K562 (cell line): ENCODE results near the gene CTDSP1. TPM values are rescaled to one million over a fixed set of nuclear protein-coding genes. Genes with fewer than 3 reads are reported as not detected.

Source experiments
- ARHGAP35 ChIP-seq: fragments of 450-650 bp; IDR thresholded peaks from 2 replicates; pipeline ENCODE4 v1.6.1; 2018; ENCODE audit not compliant: partially characterized antibody
- ARNT ChIP-seq, 2 experiments: fragments of 450-650 bp; IDR thresholded peaks; 2 replicates each; pipeline ENCODE4 v1.6.1; 2016; ENCODE audit warnings: mild to moderate bottlenecking in 1 of 2
- BRD9 ChIP-seq: fragments of 450-650 bp; IDR thresholded peaks from 2 replicates; pipeline ENCODE4 v1.6.1; 2018; ENCODE audit warnings: low read depth; ENCODE audit not compliant: partially characterized antibody
- CBX8 ChIP-seq: fragments of 200-600 bp; sonication (generic); IDR thresholded peaks from 2 replicates; pipeline ENCODE4 v1.6.1; 2012; ENCODE audit warnings: borderline replicate concordance, mixed run types, low read depth, mild to moderate bottlenecking, moderate library complexity, mixed read lengths, low read length, control low read depth, inconsistent platforms; ENCODE audit not compliant: poor library complexity, severe bottlenecking; ENCODE audit errors: extremely low read depth
- CC2D1A ChIP-seq: fragments of 450-650 bp; IDR thresholded peaks from 2 replicates; pipeline ENCODE4 v1.6.1; 2017; ENCODE audit warnings: mild to moderate bottlenecking
- DMBX1 ChIP-seq: fragments of 250-450 bp; sonication (Bioruptor Pico); IDR thresholded peaks from 2 replicates; pipeline ENCODE4 v1.8.0; 2022; ENCODE audit warnings: inconsistent platforms, mild to moderate bottlenecking, moderate library complexity, borderline replicate concordance
- GABPB1 ChIP-seq: sonication (generic); formaldehyde crosslinking; IDR thresholded peaks from 2 replicates; pipeline ENCODE4 v1.8.0; 2022; ENCODE audit warnings: mild to moderate bottlenecking, missing genetic modification reagents
- GMEB1 ChIP-seq: fragments of 250-450 bp; sonication (Bioruptor Pico); IDR thresholded peaks from 2 replicates; pipeline ENCODE4 v1.4.0; 2020; ENCODE audit warnings: mild to moderate bottlenecking
- HNRNPLL ChIP-seq: fragments of 200-400 bp; formaldehyde crosslinking; IDR thresholded peaks from 2 replicates; pipeline ENCODE4 v1.6.1; 2017; ENCODE audit warnings: low read length, low read depth, mild to moderate bottlenecking; ENCODE audit not compliant: poor library complexity, severe bottlenecking
- HOXB6 ChIP-seq: fragments of 250-450 bp; sonication (Bioruptor Pico); IDR thresholded peaks from 2 replicates; pipeline ENCODE4 v1.5.1; 2022; ENCODE audit warnings: mild to moderate bottlenecking, borderline replicate concordance
- KHSRP ChIP-seq: fragments of 450-650 bp; IDR thresholded peaks from 2 replicates; pipeline ENCODE4 v1.6.1; 2017
- NEUROD1 ChIP-seq: fragments of 150-350 bp; IDR thresholded peaks from 2 replicates; pipeline ENCODE4 v1.6.1; 2014; ENCODE audit warnings: borderline replicate concordance, low read length, low read depth; ENCODE audit not compliant: partially characterized antibody
- NRF1 ChIP-seq, 2 experiments: fragments of 450-650 bp; IDR thresholded peaks in 1 of 2; conservative IDR thresholded peaks in 1 of 2; 2 replicates each; pipeline ENCODE4 v1.6.1; 2014; ENCODE audit warnings: mild to moderate bottlenecking in 2 of 2
- PRPF4 ChIP-seq: fragments of 200-400 bp; formaldehyde crosslinking; IDR thresholded peaks from one replicate; pipeline ENCODE4 v1.6.1; 2017; ENCODE audit warnings: low read length, low read depth, mild to moderate bottlenecking; ENCODE audit not compliant: insufficient read depth, poor library complexity, severe bottlenecking
- ZC3H4 ChIP-seq: sonication (generic); formaldehyde crosslinking; IDR thresholded peaks from 2 replicates; pipeline ENCODE4 v1.9.0; 2021; ENCODE audit warnings: missing genetic modification reagents, borderline replicate concordance
- ZC3H8 ChIP-seq: fragments of 450-650 bp; IDR thresholded peaks from 2 replicates; pipeline ENCODE4 v1.6.1; 2017
- ZNF197 ChIP-seq: fragments of 200-800 bp; sonication (Bioruptor generic); IDR thresholded peaks from 2 replicates; pipeline ENCODE4 v1.6.1; 2016; ENCODE audit warnings: low read depth, missing genetic modification characterization, missing compliant biosample characterization
- ZNF280B ChIP-seq: fragments of 250-450 bp; sonication (Bioruptor Pico); IDR thresholded peaks from 2 replicates; pipeline ENCODE4 v1.5.1; 2021; ENCODE audit warnings: mild to moderate bottlenecking
- polyA plus RNA-seq, 8 experiments: library from polyadenylated mRNA; depleted of rRNA in 4 of 8; stranded (reverse) in 5 of 8; unstranded in 3 of 8; fragments of >200 nt; fragmentation: Nextera tagmentation in 2 of 8; fragmentation: Illumina TruSeq in 1 of 8; extraction: Ambion mirVana in 2 of 8; extraction: Trizol in 1 of 8; gene quantifications; 2 replicates each; pipeline versions ENCODE4 v1.2.1 to v1.2.3, GENCODE V29; 2011 to 2014; ENCODE audit warnings: inconsistent platforms in 1 of 8, missing spikeins in 1 of 8
- total RNA-seq, 7 experiments: library from RNA; depleted of rRNA in 6 of 7; stranded (reverse); fragments of >200 nt in 6 of 7; fragmentation: Illumina TruSeq in 2 of 7; extraction: Trizol in 2 of 7; gene quantifications; 2 replicates each; pipeline versions ENCODE4 v1.2.1 to v1.2.3, GENCODE V29; 2011 to 2021; ENCODE audit warnings: low replicate concordance in 1 of 7
- TF ChIP-seq, protein P1 (sequence below): fragments of 450-650 bp; IDR thresholded peaks from 2 replicates; pipeline ENCODE4 v1.6.1; 2018; ENCODE audit not compliant: partially characterized antibody

CTDSP1 gene
- total and polyA plus RNA-seq, 9 of the 15 experiments (the other 6 are each of a cell fraction or from before 2014, with no cell fraction given) = 2.4 to 74.8 (median 45.8) TPM

- TF ChIP-seq, protein P1, sequence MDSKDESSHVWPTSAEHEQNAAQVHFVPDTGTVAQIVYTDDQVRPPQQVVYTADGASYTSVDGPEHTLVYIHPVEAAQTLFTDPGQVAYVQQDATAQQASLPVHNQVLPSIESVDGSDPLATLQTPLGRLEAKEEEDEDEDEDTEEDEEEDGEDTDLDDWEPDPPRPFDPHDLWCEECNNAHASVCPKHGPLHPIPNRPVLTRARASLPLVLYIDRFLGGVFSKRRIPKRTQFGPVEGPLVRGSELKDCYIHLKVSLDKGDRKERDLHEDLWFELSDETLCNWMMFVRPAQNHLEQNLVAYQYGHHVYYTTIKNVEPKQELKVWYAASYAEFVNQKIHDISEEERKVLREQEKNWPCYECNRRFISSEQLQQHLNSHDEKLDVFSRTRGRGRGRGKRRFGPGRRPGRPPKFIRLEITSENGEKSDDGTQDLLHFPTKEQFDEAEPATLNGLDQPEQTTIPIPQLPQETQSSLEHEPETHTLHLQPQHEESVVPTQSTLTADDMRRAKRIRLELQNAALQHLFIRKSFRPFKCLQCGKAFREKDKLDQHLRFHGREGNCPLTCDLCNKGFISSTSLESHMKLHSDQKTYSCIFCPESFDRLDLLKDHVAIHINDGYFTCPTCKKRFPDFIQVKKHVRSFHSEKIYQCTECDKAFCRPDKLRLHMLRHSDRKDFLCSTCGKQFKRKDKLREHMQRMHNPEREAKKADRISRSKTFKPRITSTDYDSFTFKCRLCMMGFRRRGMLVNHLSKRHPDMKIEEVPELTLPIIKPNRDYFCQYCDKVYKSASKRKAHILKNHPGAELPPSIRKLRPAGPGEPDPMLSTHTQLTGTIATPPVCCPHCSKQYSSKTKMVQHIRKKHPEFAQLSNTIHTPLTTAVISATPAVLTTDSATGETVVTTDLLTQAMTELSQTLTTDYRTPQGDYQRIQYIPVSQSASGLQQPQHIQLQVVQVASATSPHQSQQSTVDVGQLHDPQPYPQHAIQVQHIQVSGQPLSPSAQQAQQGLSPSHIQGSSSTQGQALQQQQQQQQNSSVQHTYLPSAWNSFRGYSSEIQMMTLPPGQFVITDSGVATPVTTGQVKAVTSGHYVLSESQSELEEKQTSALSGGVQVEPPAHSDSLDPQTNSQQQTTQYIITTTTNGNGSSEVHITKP = no peak
- TF ChIP-seq ZC3H8 (no peak), CBX8 (no peak), BRD9 (no peak), DMBX1 (CRISPR knock-in tag) (no peak), HOXB6 (CRISPR knock-in tag) (no peak), ARNT (IDR thresholded peaks at IDR 0.05) (no peak), ZNF280B (CRISPR knock-in tag) (no peak), PRPF4 (peak; percentile 31), NEUROD1 (no peak), ARHGAP35 (no peak), KHSRP (no peak), GMEB1 (peak; percentile 77; the same call in 1 of the 2 replicates), CC2D1A (no peak), ZC3H4 (CRISPR knock-in tag) (0 out of 2 replicates have a peak, but pooled peaks have one; percentile 19), NRF1 (conservative IDR thresholded peaks at IDR 0.05 in 1 of 2, IDR thresholded peaks at IDR 0.05 in 1 of 2) (no peak), ZNF197 (no peak), HNRNPLL (peak; percentile 32), GABPB1 (CRISPR knock-in tag) (no peak)
Measured at GRCh38 chr2:218398437-218399390, 954 bp upstream of the CTDSP1 start (continued).
